Measurements from ENCODE around the gene LRCH4.

DNA sequence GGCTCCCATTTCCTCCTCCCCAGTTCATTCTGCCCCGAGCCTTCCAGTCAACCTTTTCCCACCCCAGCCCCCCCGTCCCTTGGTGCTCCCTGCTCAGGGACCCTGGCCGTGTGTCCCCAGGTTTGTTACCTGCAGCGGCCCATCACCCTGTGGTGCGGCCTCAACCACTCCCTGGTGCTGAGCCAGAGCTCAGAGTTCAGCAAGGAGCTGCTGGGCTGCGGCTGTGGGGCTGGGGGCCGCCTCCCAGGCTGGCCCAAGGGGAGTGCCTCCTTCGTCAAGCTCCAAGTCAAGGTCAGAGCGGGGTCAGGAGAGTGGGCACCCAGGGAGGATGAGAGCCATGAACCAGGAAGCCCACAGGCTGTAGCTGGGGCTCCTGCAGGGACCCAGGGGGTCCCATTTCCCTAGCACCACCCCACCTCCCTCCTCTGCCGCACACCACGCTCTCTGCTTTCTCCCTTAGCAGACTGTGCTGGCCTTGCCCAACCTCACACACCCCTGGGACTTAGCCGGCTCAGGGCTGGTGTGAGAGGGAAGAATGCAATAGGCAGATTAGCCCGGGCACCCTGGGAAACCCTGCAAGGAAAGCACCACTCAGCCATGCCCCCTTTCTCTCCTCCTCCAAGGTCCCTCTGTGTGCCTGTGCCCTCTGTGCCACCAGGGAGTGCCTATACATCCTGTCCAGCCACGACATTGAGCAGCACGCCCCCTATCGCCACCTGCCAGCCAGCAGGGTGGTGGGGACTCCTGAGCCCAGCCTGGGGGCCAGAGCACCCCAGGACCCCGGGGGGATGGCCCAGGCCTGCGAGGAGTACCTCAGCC is 14.2 kb upstream of the LRCH4 start:
- TF ChIP-seq, protein P1, sequence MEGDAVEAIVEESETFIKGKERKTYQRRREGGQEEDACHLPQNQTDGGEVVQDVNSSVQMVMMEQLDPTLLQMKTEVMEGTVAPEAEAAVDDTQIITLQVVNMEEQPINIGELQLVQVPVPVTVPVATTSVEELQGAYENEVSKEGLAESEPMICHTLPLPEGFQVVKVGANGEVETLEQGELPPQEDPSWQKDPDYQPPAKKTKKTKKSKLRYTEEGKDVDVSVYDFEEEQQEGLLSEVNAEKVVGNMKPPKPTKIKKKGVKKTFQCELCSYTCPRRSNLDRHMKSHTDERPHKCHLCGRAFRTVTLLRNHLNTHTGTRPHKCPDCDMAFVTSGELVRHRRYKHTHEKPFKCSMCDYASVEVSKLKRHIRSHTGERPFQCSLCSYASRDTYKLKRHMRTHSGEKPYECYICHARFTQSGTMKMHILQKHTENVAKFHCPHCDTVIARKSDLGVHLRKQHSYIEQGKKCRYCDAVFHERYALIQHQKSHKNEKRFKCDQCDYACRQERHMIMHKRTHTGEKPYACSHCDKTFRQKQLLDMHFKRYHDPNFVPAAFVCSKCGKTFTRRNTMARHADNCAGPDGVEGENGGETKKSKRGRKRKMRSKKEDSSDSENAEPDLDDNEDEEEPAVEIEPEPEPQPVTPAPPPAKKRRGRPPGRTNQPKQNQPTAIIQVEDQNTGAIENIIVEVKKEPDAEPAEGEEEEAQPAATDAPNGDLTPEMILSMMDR (IDR thresholded peaks at IDR 0.05; ENCODE audit: low read depth, low read length) = peak; percentile 55
- TF ChIP-seq EZH2phosphoT487 (IDR thresholded peaks at IDR 0.05; ENCODE audit: low read depth) = no peak

All from OCI-LY3 (cell line).